GM10266 (cell line): ENCODE measurements around the gene PTPN12.

Experiments
- DNase-seq: peaks from one replicate; pipeline ENCODE4 v3.0.0; 2012; ENCODE audit errors: extremely low spot score
- TF ChIP-seq, protein P1 (sequence below): IDR thresholded peaks from 2 replicates; pipeline ENCODE4 v1.5.1; 2012; ENCODE audit warnings: mild to moderate bottlenecking, low read depth; ENCODE audit not compliant: control insufficient read depth, insufficient read depth; ENCODE audit errors: missing control alignments

The PTPN12 gene

DNA sequence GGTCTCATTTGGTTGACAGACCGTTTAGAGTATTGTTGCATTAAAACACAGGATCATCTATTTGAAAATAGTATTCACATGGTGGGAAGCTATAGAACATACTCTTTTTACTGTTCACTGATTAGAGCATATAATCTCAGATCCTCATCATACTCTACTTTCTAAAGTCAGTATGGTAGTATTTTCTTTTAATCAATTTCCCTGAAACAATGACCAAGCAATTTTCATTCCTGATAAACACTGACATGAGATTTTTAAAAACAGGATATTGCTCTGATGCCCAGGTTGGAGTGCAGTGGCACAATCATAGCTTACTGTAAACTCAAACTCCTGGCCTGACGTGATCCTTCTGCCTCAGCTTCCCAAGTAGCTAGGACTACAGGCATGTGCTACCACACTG is 63.9 kb downstream of the PTPN12 start:
- TF ChIP-seq, protein P1, sequence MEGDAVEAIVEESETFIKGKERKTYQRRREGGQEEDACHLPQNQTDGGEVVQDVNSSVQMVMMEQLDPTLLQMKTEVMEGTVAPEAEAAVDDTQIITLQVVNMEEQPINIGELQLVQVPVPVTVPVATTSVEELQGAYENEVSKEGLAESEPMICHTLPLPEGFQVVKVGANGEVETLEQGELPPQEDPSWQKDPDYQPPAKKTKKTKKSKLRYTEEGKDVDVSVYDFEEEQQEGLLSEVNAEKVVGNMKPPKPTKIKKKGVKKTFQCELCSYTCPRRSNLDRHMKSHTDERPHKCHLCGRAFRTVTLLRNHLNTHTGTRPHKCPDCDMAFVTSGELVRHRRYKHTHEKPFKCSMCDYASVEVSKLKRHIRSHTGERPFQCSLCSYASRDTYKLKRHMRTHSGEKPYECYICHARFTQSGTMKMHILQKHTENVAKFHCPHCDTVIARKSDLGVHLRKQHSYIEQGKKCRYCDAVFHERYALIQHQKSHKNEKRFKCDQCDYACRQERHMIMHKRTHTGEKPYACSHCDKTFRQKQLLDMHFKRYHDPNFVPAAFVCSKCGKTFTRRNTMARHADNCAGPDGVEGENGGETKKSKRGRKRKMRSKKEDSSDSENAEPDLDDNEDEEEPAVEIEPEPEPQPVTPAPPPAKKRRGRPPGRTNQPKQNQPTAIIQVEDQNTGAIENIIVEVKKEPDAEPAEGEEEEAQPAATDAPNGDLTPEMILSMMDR: no peak
- DNase-seq: no peak

DNA sequence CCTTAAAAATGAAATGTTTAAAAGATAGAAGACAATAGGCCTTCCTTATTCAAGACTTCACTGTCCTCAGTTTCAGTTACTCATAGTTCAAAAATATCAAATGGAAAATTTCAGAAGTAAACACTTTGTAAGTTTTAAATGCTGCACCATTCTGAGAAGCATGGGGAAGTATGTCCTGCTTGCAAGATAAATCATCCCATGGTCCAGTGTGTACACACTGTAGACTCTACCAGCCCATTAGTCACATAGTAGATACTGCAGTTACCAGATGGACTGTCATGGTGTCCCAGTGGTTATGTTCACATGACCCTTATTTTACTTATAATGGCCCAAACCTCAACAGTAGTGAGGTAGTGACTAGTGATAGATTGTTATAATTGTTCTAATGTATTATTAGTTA is 69.5 kb downstream of the PTPN12 start:
- TF ChIP-seq, protein P1: no peak
- no peak for DNase-seq

DNA sequence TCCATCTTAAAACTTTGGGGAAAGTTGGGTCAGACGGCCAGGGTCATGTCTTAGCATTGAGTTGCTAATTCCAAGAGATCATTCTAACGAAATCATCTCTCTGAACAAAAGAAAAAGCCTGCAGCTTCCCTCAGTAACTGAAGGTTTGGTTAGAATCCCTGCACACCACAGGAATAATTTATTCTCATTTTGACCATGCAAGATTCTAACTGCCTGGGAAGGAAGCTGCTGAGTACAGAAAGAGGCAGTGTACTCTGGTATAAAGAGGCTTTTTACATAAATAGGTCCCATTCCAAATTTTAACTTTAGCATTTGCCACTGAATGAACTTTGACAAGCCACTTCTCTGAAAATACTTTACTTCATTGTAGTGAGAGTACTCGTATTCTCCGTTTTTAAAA is 82.2 kb downstream of the PTPN12 start:
- no peak for DNase-seq
- TF ChIP-seq, protein P1: no peak

DNA sequence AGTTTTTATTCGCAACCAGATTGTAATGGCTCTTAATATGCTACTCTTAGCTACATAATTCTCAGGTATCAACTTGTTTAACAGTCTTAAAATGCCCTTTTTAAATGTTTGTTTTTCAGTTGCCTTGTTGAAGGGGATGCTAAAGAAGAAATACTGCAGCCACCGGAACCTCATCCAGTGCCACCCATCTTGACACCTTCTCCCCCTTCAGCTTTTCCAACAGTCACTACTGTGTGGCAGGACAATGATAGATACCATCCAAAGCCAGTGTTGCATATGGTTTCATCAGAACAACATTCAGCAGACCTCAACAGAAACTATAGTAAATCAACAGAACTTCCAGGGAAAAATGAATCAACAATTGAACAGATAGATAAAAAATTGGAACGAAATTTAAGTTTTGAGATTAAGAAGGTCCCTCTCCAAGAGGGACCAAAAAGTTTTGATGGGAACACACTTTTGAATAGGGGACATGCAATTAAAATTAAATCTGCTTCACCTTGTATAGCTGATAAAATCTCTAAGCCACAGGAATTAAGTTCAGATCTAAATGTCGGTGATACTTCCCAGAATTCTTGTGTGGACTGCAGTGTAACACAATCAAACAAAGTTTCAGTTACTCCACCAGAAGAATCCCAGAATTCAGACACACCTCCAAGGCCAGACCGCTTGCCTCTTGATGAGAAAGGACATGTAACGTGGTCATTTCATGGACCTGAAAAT is 89.7 kb downstream of the PTPN12 start:
- TF ChIP-seq, protein P1: no peak
- DNase-seq: no peak

DNA sequence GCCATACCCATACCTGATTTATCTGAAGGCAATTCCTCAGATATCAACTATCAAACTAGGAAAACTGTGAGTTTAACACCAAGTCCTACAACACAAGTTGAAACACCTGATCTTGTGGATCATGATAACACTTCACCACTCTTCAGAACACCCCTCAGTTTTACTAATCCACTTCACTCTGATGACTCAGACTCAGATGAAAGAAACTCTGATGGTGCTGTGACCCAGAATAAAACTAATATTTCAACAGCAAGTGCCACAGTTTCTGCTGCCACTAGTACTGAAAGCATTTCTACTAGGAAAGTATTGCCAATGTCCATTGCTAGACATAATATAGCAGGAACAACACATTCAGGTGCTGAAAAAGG is 90.2 kb downstream of the PTPN12 start:
- TF ChIP-seq, protein P1: no peak
- DNase-seq: no peak

DNA sequence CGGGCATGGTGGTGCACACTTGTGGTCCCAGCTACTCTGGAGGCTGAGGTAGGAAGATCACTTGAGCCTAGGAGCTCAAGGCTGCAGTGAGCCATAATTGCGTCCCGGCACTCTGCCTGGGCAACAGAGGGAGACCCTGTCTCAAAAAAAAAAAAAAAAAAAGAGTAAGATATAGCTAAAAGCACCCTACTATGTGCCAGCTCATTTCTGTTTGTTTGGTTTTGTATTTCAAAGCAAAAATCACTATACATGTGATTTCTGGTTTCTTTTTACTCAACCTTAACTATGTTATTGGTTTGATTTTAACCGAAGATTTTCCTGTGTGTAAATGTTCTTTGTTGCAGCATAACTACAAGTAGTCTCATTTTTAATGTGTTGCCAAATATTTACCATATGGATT is 92.7 kb downstream of the PTPN12 start:
- DNase-seq: no peak
- TF ChIP-seq, protein P1: no peak

DNA sequence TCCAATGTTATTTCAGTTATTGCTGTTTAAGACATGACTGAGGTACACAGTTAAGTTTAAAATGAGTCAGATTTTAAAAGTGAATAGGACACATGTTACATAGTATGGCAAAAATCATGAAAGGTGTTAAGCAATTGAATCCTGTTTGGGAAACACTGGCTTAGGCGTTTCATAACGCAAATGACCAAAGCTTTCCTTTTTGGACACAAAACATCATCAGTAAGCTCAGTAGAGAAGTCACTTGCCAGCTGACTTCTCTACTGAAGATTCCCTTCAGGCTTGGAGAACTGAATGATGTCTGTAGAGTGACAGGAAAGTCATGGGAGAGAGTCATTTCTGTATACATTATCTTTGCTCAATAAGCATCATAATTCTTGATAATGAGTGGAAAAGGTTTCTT is 94.7 kb downstream of the PTPN12 start:
- TF ChIP-seq, protein P1: no peak
- DNase-seq: no peak
